Stimulated activated CD4-positive, alpha-beta T cell treated with anti-CD3 and anti-CD28 coated beads, Interleukin-15, amount 100 ng/mL, for 1 hour (primary cell): ENCODE data around the gene SPX.

ENCODE experiments used
- DNase-seq, 2 donors: peaks; one replicate each; pipeline ENCODE4 v3.0.0-alpha.2; 2020; ENCODE audit warnings: low read depth in 1 of 2, low spot score in 1 of 2

SPX gene, protein sequence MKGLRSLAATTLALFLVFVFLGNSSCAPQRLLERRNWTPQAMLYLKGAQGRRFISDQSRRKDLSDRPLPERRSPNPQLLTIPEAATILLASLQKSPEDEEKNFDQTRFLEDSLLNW

DNA sequence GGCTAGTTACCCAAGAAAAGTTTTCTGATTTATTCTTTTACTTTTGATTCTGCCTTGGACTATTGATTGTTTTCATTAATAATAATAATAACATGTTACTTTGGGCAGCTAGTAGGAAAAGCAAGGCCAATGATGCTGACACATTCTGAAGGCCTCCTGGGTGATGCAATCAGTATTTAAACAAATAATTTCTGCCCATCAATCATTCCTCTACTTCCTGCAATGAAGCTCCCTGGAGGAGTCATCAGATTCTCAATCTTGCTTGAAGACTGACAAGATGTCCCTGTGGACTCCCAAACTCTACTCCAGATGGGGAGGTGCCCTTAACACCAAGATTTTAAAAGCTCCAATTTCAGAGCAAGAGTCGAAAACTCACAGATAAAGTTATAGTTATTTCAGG is at the start of gene SPX:
Gene SPX, plus strand, starts transcription at position 244 of the 400 bp plus-strand sequence. CDS start 177 bp downstream, outside the sequence.
- no peak for DNase-seq

DNA sequence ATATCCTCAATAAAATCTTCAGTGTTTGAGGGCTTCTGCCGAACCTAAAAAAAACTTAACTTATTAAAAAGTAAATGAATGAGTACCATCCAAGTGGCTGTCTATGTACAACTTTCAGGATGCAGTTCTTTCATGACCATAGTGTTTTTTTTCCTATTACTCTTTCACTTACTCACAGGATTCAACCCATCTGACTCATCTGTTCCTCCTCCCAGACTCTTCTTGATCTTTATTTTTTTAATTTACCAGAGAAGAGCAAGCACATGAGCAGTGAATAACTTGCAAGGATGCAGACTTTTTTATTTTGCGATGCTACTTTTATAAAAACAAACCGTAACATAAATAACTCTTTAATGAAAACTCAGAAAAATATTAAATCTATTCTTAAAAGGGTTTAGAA is 49.1 kb upstream of the SPX start:
- DNase-seq = no peak

DNA sequence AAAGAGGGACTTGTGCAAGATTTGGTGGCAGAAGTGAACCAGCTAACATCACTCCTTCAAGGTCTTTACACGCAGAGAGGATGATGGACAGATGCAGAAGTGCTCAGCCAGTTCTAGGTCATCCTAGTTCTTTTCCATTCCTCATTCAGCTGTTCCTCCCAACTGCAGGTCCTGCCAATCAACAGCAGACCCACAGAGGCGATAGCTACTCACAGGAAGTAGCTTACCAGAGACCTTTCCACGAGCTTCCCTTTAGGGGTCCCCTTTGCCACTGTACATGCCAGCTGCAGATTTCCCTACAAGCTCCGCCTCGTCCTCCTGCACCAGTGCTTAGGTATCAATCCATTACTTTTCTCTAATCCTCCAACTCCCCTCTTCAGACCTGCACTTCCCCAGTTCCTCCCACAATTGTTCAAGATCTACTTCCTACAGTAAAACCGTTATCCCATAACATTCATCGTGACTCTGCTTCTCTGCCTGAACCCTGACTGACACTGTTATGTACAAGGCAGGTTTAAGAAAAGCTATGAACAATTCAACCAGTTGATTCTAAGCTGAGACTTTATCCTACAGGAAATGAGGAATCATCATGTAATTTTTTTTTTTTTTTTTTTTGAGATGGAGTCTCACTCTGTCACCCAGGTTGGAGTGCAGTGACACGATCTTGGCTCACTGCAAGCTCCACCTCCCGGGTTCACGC is 47.2 kb upstream of the SPX start:
- DNase-seq = no peak

DNA sequence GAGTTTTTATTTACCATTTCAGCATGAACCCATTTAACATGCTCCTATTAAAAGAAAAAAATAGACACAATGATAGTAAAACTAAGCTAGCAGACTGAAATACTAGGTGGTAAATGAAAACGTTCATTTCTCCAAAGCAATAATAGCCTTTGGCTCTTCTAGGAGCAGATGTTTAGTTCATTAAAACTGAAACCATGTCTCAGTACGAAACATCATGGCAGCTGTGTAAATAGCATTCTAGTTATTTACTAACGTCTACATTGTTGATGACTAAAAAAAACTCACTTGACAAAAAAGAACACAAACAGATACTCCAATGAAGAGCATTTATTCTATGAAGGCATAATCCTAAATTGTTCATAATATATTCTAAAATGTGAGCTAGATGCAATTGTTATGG is 42.6 kb upstream of the SPX start:
- DNase-seq = no peak

DNA sequence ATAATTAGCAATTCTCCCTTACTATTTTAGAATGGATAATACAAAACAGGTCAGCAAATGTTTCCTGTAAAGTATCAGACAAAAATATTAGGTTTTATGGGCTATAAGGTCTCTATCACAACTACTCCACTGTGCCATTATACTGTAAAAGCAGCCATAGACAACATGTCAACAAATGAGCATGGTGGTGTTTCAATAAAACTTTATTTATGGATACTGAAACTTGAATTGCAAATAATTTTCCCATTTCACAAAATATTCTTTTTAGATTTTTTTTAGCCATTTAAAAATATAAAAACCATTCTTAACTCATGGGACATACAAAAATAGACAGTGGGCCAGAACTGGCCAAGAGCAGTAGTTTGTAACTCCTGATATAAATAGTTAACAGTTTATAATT is 40.1 kb upstream of the SPX start:
- no peak for DNase-seq

DNA sequence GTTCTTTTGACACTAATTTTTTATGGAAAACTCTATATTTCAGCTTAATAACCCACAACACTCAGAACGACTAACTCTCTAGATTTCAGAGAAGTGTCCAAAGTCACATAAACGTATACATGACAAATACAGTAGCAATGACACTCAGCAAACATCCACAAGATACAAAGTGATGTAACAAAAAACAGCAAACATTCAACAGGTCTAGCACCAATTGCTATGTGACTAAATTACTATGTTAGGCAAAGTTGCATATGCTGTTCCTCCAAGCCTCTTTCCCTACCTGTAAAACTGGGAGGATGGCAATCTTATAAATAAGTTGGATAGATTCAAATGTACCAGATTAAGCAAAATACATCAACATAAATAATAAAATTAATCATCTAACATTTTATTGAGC is 26.3 kb upstream of the SPX start:
- DNase-seq = no peak

DNA sequence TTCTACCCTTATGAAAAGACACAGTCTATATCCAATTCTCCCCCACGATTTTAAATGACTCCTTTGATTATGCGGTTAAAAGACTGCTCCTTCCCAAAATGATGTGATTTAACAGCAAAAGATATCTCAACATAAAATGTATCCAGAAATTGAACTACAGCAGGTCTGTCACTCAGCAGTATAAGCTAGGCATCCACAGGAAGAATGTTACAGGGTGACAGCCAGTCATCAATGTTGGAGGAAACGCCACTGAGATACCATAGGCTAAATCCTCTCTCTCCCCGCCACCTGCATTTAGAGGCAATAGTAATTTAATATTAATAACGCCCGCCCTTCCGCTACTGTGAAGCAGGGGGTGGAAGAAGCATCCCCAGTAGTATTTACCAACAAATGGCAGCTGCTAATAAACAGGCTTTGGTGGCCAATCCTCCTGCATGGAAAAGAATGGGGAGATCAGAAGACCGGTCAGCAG is 25.3 kb upstream of the SPX start:
- no peak for DNase-seq

DNA sequence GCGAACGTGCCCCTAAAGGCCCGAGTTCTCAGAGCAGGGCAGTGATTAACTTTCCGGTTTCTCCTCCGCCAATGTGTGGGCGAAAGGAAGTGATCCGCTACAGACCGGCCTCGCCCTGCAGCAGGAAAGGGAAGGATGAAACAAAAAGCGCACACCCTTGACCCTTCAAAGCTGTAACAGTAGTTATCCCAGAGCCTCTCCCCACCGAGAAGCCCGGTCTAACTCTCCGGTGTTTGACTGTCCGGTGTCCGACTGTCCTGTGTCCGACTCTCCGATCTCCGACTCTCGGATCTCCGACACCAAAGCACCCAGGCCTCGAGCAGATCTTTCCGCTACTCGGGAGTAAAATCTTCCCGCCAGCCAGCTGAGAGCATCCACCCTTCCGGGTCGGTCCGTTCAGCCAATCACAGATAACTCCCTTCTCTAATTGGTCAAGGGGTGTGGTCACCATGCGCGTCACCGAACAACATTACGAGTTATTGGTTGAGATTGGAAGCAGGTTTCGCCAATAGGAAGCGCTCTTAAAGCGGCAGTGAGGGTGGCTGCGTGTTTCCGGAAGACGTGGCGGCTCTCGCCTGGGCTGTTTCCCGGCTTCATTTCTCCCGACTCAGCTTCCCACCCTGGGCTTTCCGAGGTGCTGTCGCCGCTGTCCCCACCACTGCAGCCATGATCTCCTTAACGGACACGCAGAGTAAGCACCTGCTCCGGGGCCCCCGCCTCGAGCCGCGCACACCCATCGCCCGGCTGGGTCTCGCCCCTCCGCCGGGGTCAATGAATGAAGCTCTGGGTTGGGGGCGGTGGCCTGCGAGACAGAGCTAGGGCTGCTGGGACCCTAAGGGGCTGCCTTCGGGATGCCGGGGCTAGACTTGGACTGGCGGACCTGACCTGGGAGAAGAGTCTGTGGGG is 24.6 kb upstream of the SPX start, which contains the start of the genes GOLT1B and RECQL:
Gene GOLT1B, plus strand, starts transcription at position 532 of the 906 bp plus-strand sequence. Its CDS starts 135 bp downstream, at position 667.
Gene RECQL, minus strand, starts transcription at position 378 of the 906 bp plus-strand sequence. CDS start 2,065 bp downstream, outside the sequence.
- DNase-seq = peak; percentile 61 to 73

DNA sequence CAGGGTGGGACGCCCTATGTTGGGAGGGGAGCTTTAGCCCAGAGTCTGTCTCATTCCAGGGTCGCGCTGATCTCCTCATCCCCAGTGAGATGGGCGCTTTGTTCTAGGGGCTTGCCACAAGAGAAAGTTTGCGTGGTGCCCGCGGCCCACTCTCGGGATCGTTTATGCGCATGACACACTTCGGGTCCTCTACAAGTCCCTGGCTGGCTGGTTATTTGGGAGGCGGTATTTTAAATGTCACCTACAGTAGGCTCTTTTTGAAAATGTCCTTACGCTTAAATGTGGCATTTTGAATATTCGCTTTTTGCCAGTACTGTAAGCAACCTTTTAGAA is 24.0 kb upstream of the SPX start:
- peak; percentile 11 to 16 for DNase-seq

DNA sequence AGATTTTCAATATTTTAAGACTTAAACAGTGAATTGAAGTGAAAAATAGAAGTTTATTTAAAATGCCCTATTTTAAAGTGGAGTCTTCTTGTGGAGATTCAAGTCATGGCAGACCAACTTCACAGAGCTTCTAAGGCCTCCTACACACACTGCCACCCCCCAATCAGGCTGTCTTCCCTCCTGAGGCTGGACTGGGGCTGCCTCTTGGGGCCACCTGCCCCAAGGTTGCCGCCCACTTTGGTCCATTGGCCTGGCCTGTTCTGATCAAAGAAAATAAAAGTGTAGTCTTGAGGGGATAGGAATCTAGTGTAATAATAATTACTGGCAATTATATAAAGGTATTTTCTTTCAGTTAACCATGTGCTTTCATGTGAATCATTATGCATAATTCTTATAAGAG is 23.2 kb upstream of the SPX start:
- no peak for DNase-seq

DNA sequence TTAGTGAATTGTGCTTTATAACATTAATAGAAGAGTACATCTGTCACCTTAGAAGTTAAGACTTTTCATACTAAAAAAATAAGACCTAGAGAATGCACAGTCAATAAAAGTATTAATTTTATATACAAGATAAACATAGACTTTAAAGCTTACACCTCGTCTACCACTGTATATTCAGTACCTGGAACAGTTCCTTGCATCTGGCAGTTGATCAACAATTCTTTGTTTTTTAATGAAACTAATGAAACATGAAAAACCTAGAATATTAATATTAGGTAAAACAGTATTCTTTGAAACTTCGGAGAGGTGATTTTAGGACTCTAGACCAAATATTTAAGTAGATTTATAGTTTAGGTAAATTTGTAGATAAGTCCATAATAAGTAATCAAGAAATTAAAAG is 20.2 kb upstream of the SPX start:
- no peak for DNase-seq

DNA sequence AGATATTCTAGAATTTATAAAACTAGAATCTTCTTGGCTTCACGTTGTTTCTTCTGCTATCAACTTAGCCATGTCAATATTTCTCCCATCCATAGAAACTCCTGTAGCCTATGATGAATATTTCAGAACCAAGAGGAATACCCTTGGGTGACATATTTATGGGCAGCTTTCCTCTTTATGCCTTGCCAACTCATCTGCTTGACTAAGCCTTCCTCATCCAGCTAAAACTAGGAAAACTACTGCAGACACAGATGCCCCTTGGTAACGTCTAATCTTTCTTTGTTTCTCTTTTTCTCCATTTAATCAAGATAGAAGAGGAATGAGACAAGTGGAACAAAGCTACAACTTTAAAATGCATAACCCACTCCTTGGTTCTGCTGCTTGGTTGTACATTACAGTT is 18.2 kb upstream of the SPX start:
- no peak for DNase-seq

DNA sequence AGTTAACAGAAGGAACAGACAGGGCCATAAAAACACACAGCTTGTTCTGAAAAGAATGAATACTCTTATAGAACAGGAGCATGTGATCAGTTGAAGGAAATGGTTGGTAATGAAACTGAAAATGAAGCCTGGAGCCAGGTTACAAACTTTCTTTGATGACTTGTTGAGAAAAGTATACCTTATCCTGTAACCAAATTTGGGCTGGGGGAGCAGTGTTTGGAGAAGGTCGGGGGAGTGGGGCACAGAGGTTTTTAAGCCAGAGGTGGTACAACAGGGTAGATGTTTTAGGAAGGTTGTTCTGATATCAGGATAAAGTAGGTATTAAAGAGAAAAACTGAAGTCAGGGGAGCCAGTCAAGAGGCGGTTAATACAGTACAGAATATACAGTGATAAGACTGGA is 16.3 kb upstream of the SPX start:
- no peak for DNase-seq

DNA sequence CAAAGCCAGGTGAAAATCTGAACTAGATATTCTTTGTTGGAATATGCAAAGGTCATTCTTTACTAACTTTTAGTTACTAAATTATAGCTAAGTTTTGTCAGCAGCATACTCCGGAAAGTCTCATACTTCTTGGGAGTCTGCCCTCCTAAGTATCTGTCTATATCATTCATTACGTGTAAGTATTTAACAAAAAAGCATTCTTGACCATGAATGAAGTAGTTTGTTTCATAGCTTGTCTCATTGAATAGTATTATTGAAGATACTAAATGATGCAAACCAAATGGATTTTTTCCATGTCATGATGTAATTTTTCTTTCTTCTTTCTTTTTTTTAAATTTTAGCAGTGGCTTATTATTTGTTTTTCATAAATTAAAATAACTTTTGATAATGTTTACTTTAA is 9.8 kb upstream of the SPX start:
- DNase-seq = no peak

DNA sequence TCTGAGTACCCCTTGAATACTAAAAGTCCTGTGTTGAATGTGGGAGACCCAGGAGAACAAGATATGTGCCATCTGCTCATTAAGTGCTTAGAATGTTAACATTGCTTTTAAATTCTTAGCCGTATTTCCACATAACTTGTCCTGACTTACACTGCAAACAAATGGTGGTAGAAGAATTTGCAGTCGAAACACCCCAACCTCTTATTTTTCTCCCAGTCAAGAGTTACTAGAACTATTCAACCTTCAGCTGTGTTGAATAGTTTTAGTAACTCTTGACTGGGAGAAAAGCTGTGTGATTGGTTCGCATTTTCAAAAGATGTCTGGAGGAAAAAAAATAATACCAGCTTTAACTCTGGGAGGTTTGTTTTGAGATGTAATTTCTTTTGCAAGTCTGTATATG is 7.6 kb upstream of the SPX start:
- DNase-seq = no peak

DNA sequence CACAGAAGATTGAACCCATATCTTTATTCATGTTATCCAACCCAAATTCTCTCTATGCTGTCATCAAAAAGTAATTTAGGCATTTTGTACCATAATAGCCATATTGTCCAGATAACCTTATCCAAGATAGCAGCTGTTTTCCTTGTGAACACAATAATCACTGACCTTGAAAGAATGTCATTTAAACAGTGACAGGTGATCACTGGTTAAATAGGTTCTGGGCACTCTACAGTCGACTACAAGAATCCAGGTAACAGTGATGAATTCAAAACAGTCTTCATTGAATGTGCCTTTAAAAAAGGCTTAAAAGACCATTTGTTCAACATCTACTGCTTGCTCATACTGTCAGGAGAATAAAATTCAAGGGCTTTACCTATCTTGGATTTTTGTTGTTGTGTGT is 4.6 kb upstream of the SPX start:
- DNase-seq = no peak

DNA sequence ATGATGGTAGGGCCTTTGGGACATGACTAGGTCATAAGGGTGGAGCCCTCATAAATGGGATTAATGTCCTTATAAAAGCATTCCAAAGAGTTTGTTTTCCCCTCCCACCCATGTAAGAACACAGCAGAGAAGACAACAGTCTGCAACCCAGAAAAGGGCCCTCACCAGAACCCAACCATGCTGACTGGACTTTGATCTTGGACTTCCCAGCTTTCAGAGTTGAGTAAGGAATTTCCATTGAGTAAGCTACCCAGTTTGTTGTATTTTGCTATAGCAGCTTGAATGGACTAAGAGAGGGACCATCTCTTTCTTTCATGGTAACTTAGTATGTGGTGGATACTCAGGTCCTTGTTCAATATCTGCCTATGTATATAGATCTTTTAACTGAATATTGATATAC is 2.9 kb upstream of the SPX start:
- DNase-seq = no peak

DNA sequence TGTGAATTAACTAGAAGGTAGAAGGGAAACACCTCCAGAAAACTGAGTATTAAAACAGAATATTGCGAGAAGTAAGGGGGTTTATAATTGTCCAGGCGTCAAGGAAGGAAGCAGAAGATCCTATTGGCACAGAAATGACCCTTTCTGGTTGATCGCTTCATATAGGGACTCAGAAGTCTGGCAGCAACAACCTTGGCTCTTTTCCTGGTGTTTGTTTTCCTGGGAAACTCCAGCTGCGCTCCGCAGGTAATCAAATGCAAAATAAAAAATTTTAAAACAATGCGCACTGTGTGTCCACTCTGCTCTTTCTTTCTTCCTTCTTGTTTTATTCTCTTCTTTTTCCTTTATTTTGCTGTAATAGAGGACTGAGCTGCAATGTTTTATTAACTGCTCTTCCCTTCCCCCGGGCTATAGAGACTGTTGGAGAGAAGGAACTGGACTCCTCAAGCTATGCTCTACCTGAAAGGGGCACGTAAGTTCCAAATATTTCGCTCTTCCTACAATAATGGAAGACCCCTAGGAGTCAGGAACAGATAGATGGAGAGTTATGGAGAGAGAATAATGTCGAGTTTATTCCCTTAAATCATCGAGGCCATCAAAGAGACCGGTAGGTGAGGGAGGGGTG is 737 bp downstream of the SPX start:
- no peak for DNase-seq

DNA sequence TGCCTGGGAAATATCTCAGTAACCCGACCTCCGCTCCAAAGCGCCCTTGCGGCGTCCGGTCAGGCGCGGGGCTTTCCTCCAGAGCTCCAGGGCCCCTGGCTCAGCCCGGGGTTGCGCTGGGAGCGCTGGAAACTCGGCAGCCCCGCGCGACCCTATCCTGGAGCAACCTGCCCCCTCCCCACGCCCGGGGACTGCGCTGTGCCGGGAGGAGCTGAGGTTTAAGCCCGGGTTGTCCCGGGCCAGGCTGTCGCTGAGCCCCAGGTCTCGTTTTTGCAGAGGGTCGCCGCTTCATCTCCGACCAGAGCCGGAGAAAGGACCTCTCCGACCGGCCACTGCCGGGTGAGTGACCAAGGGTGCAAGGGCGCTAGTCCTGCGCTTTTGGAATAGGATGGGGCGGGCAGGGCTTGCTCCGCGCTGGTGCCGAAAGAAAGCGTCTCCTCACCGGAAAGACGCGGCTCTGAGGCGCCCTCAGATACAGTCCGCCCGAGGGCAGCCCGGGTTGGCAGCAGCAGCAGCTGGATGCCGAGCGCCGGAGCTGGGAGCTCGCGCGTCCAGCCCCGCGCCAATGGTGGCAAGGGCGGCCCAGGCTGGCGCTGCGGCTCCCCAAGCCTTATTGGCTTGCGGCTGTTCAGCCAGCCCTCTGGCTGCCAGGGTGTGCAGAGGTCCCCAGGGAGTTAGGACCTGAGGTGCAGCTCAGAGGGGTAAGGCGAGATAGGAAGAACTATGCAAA is 1.5 kb downstream of the SPX start:
- peak; percentile 22 to 37 for DNase-seq

DNA sequence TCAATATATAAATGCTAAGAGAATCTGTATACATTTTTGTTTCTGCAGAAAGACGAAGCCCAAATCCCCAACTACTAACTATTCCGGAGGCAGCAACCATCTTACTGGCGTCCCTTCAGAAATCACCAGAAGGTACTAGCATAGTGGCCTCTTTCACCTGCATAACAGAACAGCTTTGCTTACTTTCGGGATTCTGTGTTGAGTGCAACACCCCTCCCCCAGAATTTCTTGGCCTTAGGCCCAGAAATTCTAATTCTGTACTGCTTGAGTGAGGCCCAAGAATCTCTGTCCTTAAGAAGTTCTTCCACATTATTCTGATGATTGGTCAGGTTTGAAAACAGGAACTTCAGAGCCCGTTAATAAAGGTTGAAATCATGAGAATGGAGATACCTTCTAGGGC is 2.9 kb downstream of the SPX start:
- DNase-seq = no peak

DNA sequence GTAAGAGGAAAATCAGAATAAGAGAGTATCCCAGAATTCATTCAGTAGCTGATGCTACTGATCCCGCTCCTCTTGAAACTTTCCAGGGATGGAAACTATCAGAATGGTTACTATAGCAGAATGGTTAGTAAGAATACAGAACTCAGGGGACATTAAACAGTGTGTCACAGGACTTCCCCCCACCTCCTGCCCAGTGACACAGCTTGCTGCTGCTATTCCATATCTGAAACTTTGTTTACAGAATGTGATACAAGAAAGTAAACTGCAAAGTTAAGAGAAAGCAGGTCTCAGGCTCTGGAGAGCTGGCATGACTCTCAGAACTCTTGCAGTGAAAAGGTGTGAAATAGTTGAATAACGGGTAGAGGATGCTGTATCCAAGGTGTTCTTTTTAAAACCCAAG is 3.4 kb downstream of the SPX start:
- DNase-seq = no peak
